ENCODE measurements around the gene PDCD1.

The PDCD1 gene

DNA sequence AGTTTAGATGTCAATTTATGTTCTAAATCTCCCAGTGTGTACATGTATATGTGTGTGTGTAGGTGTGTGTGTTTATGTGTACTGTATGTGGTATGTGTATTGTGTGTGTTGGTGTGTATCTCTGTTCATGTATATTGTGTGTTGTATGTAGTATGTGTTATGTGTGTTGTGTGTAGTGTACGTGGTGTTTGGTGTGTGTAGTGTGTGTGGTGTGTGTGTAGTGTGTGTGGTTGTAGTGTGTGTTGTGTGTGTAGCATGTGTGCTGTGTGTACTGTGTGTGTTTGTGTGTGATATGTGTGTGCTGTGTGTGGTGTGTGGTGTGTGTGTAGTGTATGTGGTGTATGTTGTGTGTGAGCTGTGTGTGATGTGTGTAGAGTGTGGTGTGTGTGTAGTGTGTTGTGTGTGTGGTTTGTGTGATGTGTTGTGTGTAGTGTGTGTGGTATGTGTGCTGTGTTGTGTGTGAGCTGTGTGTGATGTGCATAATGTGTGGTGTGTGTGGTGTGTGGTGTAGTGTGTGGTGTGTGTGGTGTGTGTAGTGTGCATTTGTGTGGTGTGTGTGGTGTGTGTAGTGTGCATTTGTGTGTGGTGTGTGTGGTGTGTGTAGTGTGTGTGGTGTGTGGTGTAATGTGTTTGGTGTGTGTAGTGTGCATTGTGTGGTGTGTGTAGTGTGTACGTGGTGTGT lies 5.6 kb upstream of the PDCD1 start:
- no peak for DNase-seq

DNA sequence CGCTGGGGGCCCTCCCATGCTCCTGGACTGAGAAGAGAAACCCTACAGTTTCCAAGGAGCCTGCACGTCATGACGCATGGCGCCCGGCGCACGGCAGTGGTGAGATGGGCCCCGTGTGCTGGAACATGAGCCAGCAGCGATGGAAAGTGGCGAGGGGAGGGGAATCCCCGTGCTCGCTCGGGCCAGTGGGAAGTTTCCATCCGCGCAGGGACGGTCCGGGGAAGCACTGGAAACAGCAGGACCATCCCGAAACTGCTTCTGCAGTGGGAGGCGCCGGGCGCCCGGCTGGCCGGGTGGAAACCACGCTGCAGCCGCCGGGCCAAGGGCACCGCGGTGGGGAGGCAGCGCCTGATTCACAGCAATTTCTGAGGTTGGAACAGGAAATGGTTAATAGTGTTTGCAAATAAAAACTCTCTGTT lies 4.9 kb upstream of the PDCD1 start:
- peak; percentile 74 for DNase-seq

DNA sequence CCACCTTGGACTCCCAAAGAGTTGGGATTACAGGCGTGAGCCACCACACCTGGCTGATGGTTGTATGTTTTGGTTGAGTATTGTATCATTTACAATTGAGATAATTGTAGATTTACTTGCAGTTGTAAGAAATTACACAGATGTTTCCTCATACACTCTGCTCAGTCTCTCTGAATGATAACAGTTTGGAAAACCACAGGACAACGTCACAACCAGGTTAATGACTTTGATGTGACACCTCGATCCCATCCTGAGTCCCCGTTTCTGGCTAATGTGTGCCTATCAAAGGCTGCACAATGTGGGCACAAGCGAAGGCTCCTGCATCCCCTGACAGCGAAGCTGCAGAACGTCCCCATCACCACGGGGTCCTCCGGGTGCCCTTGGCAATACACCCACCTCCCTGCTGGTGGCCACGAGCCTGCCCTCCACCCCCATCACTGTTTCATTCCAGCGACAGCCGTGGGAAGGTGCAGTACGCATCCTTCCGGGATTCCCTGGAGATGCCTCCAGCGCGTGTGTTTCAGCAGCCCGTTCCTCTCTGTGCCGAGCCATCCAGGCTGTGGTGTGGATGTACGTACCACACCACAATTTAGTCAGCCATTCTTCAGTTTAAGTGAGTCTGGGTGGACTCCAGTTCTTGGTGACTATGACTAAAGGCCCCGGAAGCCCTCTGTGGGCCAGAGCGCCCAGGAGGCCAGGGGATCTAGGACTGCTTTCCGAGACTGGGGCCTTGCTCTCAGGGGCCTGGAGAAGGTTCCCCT lies 4.3 kb upstream of the PDCD1 start:
- no peak for DNase-seq

DNA sequence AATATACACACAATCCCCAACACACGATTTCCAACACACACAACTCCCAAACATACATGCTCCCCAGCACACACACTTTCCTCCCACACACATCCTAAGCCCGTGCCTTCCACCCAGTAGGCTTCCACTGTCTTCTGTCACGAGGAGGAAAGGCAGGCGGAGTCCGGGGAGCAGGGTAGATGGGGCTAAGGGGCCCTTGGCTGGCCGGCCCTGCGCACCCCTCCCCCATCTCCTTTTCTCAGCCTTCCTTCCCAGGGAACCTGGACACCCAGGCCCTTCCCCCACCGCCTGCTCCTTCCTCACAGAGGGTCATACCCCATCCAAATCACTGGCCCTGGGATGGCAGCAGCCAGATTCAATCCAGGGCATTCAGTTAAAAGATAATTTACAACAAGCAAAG lies 3.4 kb upstream of the PDCD1 start:
- DNase-seq = no peak

DNA sequence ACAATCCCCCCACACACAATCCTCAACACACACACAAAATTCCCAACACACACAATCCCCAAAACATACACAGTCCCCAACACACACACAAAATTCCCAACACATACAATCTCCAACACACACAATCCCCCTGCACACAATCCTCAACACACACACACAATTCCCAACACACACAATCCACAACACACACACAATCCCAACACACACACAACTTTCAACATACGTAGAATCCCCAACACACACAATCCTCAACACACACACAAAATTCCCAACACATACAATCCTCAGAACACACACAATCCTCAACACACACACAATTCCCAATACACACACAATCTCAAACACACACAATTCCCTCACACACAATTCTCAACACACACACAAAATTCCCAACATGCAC lies 2.6 kb upstream of the PDCD1 start:
- no peak for DNase-seq

DNA sequence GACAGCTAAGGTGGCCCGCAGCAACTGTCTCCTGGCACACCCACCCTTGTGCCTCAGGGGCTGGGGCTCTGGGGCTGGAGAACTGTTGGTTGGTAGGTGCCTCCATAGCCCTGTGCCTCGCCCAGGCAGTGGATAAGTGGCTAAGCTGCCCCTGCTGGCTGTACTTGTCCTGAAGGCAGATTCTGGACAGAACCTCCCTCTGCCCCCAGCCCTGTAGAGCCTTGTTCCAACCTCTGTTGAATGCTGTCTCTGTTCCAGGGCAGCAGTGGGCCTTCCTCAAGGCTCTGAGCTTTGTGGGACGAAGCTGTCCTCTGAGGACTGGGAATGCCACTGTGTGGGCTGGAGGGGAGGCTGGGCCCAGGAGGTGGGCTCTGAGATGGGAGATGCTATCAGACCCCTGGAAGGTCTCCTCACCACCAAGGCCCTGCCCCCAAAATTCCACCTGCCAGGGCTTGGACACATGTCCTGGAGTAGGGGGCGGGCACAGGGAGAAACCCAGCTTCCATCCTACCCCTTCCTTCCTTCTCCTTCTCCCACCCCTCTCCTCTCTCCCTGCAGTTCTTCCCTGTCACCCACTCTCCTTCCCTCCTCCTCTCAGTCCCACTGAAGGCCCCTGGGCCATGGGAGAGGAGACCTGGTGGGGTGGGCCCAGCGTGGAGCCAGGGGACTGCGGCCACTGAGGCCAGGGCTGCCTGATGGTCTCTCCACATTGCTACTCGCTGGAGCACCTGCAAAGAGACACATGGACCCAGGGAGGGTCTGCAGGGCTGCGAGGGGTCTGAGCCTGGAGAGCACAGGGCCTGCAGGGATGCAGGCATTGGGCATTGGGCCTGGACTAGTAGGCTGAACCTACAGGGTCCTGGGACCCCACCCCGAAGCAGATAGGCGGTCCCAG lies 1.7 kb upstream of the PDCD1 start:
- no peak for DNase-seq

DNA sequence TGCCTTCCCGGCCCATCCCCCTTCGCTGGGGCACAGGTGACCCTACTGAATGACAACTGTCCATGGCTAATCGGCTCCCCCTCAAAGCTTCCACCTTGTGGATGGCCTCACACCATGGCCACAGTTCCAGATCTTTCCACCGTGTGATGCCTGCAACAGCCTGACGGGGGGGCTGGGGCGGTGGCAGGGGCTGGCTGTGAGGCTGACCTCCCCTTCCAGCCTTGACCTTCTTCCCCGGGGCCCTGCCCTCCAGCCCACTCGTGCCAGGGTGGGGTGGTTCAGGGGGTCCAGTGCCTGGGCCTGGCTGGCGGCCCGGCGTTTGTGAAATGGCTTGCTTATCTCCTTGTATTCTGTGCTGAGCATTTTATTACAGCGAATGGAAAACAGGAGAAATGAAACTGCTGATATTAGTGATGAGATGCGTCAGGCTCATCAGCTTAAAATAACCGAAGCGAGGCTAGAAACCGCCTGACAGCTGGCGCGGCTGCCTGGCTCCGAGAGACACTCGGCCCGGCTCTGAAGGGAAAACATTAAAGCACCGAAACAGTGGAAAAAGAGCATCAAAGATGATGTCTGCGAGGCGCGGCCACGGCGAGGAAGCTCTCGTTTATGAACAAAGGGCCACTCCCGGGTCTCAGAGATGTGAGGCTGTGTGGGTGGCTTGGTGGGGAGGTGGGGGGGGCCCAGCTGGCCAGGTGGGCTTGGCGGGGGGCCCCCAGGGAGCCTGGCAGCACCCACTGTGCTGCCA lies 916 bp upstream of the PDCD1 start:
- no peak for DNase-seq

DNA sequence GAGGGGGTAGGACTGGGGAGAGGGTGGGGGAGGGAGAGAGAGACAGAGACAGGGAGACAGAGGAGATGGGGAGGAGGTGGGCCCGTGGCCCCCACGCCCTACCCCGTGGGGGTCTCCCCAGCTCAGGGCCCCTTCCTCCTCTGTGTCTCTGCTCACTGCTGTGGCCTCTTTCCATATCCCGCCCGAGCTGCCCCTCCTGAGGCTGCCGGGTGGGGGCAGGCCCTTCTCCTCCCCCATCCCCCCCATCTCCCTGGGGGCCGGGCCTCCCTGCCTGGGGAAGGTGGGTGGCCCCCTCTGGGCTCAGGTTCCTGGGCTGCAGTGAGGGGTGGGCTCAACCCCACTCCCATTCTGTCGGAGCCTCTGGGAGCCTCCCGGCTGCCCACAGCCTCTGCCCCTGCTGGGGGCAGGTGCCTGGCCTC lies 332 bp upstream of the PDCD1 start:
- no peak for DNase-seq

DNA sequence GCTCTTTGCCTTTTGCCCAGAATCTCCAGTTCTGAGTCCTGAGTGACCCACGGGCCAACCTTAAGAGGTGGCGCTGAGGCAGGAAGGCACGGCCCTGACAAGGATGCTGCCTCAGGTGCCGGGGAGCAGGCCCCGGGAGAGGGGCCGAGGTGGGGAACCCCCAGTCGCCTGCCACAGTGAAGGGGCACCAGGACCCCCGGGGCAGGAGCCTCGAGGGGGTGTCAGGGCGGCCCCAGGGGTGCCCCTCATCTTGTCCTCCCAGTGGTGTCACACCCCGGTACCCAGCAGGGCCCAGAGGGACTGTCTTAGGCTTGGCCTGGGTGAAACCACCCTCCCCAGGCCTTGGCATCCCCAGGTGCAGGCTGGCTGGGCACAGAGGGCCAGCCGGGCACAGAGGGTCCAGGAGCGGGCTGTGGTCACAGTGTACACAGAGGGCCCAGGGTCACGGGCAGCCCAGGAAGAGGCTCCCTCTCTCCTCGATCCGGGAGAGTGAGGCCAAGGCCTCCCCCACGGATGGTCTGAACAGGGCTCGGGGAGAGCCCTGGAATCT lies 1.0 kb downstream of the PDCD1 start:
- no peak for DNase-seq

DNA sequence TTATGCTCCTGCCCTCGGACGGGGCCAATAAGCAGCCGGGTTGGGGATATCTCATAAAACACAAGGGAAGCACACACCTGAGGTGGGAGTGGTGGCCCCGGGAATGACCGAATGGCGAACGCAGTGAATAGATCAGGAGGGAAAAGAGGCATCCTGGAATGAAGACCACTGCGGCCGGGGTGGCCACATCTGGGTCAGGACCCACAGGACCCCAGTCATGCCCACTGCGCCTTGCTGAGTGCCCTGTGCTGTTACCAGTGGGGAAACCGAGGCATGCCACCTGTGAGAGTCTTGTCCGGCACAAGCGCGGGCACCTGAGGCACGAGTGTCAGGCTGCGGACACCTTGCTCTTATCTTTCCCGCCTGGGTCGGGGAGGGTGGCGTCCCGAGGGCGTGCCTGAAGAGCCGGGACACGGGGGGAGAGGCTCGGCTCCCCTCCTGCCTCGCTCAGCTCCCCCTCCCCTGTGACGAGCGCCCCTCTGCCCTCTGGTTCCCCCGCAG lies 1.6 kb downstream of the PDCD1 start:
- DNase-seq = no peak

DNA sequence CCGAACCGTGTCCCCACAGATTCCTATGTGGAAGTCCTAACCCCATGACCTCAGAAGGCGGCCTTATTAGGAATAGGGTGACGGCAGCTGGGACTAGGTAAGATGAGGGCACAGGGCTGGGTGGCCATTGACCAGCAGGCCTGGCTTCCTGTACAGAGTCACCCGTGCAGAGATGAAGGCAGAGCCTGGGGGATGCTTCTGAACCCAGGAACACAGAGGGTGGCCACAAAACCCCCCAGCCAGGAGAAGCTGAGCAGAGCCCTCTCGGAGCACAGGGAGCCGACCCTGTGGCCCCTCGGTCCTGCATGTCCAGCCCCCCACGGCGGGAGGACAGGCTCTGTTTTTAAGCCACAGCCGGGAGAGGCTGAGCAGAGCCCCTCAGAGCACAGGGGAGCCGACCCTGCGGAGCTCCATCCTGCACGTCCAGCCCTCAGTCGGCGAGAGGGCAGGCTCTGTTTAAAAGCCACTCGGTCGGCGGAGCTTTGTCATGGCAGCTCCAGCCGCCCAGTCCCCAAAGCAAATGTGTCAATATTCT lies 2.7 kb downstream of the PDCD1 start:
- DNase-seq = no peak

DNA sequence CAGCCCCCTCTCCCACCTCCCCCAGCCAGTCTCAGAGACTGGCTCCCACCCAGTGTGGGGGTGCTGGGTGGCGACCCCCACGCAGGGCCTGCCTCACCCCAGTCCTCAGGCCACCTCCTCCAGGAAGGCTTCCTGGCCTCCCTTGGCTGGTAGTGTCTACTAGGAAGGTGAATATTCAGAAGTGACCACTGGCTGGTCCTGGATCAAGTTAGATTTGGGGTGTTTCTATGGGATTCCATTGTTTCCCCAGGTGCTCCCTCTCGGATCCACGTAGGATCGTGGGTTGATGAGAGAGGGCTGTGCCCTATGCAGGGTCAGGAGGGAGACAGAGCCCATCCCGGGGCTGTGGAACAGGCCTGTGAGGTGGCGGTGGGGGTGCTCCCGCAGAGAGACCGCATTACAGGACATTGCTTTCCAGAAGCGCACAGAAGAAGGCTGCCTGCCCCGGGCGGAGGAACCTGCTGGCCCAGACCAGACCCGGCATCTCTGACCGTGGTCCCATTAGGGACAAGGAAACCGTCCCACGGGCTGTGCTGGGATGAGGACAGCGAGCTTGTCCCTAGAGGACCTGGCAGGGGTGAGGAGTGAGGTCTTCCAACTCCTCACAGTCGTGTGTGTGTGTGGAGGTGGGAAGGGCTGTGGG lies 3.3 kb downstream of the PDCD1 start:
- no peak for DNase-seq

DNA sequence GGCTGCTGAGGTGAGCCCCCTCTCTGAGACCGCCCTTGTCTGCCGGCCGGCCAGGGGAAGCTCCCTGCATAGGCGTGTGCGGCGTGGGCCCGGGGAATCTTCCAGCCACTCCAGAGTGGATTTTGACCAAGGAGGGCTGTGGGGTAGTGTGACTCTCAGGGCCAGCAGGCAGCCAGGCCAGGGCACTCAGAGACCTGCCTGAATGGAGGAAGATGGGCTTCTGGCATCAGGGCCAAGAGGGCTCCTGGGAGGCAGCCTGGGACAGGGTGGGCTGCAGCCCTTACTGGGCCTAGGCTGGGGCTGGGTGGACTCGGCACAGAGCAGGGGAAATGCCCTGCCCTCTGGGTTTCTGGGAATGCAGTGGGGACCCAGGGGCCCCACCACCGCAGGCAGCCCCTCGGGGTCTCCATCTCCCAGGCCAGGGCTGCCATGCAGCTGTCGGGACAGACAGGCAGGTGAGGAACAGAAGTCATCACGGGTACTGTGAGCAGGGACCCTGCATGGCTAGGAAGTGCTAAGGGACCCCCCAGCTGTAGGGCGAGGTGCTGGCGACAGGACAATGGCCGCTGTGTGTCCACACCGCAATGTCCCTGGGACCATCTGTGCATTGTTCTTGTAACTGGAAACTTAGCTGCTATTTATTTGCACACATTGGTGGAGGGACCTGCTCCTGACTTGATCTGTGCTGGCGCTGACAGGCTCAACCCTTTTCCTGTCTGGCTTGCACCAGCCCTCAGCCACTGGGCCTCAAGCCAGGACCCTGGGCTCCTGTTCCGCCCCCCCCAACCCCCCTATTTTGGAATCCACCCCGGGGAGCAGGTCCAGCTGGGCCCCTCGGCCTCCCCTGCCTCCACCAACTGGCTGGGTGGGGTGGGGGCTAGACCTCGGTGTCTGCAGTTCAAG lies 4.1 kb downstream of the PDCD1 start:
- DNase-seq = no peak

DNA sequence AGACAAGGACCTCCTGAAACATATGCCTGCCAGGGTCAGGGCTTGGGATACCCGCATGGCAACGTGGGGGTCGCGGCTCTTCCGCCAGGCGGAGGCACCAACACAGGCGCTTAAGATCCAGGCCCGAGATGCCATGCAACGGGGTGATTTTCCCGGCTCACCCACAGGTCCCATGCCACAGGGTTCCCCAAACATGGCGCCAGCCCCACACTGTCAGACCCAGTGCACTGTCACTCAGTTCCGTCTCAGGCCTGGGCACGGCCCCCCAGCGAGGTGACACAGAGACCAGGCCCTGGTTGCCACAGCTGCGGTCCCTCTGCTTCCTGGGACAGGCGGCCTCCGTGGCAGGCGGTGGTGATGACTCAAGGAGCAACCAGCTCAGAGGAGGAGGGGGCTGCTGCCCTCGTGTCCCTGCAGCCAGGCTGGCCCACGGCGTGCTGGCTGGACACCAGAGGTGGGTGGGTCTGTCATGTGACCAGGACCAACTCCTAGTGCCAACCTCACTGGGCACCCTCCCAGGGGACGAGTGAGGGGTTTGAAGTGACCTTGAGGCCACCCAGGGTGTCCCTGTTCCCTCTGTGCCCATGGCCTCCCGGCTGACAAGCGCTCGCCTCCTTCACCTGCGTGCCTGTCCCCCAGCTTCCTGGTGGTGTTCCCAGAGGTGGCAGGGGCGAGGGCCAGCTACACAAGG lies 4.9 kb downstream of the PDCD1 start:
- no peak for DNase-seq

DNA sequence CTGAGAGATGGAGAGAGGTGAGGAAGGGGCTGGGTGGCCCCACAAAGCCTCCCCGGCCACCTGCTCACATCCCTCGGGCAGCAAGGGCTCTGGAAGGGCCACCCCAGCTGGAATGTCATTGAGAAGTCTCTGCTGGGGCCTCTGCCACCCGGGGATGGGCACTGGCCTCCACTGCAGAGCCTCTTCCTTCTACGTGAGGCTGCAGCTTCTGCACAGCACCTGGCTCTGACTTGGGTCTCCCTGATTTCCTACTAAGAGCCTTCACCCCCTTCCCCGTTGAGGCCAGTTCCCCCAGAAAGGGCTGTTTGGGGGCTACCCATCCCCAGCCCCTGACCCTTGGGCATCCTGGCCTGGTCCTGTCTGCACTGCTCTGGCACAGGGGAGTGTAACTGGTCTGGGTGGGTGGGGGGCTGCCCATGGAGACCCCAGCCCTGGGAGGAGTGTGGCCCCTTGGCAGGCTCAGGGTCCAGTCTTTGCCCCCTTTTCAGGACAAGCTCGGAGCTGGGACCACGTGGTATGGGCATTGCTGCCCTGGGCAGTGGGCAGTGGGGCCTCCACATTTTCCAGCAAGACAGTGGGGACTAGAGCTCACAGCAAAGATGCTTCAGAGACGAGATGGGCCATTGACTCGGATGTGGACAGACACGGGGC lies 5.6 kb downstream of the PDCD1 start:
- DNase-seq = no peak

DNA sequence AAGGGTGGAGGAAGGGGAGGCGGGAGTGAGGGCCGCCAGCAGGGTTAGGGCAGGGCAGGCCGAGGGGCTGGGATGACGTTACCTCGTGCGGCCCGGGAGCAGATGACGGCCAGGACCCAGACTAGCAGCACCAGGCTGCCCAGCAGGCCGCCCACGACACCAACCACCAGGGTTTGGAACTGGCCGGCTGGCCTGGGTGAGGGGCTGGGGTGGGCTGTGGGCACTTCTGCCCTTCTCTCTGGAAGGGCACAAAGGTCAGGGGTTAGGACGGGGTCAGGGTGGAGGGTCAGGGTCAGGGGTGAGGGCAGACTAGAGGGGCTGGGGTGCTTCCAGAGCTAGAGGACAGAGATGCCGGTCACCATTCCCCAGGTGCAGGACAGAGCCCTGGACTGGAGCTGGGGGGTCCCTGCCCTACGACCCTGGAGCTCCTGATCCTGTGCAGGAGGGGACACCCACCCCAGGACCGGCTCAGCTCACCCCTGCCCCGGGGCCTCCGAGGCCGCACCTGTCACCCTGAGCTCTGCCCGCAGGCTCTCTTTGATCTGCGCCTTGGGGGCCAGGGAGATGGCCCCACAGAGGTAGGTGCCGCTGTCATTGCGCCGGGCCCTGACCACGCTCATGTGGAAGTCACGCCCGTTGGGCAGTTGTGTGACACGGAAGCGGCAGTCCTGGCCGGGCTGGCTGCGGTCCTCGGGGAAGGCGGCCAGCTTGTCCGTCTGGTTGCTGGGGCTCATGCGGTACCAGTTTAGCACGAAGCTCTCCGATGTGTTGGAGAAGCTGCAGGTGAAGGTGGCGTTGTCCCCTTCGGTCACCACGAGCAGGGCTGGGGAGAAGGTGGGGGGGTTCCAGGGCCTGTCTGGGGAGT lies 6.3 kb downstream of the PDCD1 start:
- DNase-seq = no peak

DNA sequence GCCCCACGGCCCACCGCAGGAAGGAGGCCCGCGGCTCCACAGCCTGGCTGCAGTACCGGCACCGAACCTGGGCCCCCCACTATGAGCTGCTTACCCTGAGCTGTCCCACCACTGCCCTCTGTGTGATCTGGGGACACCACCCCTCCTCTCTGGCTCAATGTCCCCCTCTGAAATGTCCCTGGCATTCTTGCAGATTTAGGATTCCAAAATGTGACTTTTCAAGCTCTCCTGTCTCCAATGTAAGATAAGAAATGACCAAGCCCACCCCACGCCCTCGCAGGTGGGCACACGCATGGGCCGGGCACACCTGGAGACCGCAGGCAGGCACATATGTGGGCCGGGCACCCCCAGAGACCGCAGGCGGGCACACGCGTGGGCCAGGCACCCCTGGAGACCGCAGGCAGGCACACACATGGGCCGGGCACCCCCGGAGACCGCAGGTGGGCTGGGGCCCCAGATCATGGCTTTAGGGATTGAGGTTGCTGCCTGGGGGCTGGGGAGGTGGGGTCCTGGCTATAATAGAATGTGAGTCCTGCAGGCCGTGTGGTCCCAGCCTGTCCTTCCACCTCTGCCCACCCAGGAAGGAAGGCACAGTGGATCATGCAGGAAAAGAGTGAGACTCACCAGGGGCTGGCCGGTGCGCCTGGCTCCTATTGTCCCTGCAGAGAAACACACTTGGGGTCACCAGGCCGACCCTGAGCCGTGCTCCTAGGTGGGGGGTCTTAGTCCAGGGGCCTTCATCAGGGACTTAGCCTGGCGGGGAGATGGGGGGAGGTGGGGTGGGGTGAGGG lies 7.2 kb downstream of the PDCD1 start:
- DNase-seq = no peak
